GM21528 (cell line): ENCODE data around the gene ITGB1BP1.

Source experiments
- ATAC-seq: cut with Tn5 transposase; IDR thresholded peaks from one replicate; pipeline ENCODE4 v1.9.1; 2021; ENCODE audit warnings: mild to moderate bottlenecking, moderate library complexity; ENCODE audit not compliant: unreplicated experiment, low FRiP score

ITGB1BP1 gene

DNA sequence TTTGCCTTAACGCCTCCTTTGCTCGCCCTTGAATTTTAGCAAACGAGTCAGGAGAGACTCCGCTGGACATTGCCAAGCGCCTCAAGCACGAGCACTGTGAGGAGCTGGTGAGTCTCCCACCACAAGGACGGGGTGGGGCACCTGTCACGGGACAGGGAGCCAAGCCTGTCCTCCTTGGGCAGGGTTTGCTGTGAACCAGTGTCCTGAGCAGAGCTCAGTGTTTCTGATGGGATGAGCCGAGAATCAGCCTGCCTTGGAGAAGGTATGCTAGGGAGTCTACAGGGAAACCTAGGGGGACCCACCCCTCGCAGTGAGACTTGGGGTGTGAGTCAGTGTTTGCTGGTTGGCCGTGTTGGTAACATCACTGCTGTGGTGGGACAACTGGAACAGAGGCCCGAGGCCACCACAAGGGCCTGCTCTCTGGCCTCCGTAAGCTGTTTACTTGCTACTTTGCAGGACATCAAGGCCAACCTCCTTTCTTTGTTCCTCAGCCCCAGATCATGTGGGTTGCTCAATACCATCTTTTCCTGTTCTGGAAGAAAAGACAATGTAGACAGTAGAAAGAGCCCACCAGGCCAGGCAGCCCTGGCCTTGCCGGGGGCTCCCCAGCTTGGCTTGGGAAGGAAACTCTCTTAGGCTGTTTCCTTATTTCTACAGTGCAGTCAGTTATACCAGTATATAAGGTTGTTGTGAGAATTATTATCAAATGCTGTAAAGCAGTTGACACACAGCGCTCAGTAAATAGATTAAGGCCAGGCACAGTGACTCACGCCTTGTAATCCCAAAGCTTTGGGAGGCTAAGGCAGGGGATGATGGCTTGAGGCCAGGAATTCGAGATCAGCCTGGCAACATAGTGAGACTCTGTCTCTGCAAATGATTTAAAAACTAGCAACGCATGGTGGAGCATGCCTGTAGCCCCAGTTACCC, 42.4 kb downstream of the ITGB1BP1 start:
- no peak for ATAC-seq

DNA sequence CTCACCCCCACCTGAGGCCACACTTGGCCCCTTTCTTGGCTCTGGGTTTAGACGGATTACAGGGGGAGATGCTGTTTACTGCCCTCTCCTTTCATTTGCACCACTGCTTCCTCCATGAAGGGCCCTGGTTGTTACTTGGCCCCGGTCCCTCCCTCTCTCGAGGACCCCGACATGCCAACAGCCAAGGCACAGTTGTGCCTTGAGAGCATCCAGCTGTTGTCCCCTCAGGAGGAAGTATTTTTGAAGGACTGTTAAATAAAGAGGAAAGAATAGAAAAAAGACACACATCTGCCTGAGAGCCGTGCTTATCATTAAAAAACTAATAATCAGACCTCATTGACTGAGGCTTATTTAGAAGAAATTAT, 44.0 kb downstream of the ITGB1BP1 start:
- ATAC-seq, result no peak

- ATAC-seq, result no peak
These were observed 44.6 kb downstream of the ITGB1BP1 start for GRCh38 chr2:9378433-9379390.

- no peak for ATAC-seq
These were observed 45.7 kb downstream of the ITGB1BP1 start for GRCh38 chr2:9377461-9378097.

DNA sequence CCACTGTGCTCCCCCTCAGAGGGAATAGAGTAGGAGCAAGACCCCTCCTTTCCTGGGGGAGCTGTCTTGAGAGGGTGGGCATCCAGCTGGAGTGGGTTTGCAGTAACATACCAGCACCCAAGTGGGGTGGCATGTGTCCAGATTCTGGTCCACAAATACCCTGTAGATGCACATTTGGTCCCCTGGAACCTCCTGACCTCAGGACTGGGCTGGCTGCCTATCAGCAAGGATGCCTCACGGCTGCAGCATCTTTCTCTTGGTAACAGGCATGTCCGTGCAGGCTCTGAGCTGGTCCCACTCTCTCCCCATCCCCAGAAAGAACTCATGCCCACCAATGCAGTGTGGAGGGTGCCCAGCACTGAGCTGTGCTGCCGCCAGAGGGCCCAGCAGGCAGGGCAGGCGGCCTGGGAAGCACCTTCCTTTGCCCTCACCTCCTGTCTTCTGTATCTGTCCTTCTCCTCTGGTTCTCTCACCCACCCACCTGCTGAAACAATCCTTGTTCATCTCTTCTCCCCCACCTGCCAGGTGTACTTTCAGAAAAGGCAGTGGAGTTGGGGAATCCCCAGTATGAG, 47.4 kb downstream of the ITGB1BP1 start:
- no peak for ATAC-seq

DNA sequence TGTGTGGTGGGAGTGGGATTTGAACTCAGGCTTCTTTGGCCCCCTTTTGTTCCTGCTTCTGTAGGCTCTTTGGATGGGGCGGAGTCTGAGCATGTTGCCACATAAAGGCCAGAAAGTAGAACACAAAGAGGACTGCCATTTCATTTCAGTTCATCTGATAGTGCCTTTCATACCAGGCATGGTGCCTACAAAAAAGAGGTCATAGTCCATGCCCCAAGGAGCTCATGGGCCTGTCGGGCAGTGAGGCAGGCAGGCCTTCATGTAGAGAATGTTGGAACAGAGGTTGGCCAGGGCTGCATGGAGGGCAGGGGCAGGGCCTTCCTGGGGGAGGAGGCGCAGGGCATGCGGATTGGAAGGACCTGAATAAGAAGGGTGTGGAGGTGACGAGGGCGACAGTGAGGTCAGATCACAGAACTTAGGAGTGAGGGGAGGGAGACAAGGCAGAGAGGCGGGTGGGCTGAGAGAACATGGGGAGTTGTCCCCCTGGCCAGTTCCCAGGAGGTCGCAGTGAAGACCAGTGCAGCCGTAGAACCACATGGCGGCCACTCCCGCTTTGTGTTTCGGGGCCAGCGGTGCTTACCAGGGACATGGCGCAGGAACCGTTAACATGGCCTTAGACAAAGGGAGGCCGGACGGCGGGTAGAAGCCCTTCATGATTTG, 49.1 kb downstream of the ITGB1BP1 start:
- ATAC-seq, result no peak

- ATAC-seq, result no peak
These were observed 49.9 kb downstream of the ITGB1BP1 start for GRCh38 chr2:9373476-9373875.

GRCh38 chr2:9373047-9373446, 50.3 kb downstream of the ITGB1BP1 start:
- no peak for ATAC-seq

DNA sequence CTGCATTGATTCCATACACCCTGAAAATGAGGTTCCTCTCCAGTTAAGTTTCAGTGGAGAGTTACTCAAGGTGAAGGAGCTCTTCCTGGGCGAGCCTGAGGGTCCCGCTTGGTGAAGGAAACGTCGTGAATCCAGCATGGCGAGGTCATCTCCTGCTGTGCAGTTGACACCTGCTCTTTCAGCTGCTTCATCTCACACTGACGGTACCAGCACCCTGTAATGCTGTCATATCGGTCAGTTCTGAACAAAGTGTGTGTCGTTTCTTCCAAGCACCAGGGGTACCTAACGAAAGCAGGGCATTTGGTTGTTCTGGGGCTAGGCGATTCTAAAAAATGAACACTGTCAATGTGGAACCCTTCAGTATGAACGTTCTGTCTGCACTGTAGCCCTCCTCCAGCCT, 52.6 kb downstream of the ITGB1BP1 start:
- no peak for ATAC-seq

DNA sequence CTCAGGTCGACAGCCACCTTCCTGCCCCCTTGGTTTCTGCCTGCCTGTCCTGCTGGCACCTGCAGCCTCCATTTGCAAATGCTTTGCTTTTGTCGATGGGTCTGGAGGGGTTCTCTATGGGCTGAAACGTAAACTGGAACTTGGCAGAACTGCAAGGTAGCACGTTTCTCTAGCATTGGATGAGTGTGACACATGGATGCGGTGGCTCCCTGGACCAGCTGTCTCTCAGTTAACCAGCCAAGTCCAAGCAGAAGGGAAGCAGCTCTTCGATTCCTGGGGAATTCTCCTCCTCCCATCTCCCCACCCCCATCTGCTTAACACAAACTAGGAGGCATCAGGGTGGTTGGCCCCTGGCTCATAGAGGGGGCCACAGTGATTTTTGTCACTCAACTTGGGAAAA, 57.3 kb downstream of the ITGB1BP1 start:
- ATAC-seq, result no peak

- no peak for ATAC-seq
These were observed 57.8 kb downstream of the ITGB1BP1 start for GRCh38 chr2:9365498-9366019.

GRCh38 chr2:9364791-9365497, 58.4 kb downstream of the ITGB1BP1 start:
- no peak for ATAC-seq

GRCh38 chr2:9364373-9364772, 59.0 kb downstream of the ITGB1BP1 start:
- no peak for ATAC-seq

DNA sequence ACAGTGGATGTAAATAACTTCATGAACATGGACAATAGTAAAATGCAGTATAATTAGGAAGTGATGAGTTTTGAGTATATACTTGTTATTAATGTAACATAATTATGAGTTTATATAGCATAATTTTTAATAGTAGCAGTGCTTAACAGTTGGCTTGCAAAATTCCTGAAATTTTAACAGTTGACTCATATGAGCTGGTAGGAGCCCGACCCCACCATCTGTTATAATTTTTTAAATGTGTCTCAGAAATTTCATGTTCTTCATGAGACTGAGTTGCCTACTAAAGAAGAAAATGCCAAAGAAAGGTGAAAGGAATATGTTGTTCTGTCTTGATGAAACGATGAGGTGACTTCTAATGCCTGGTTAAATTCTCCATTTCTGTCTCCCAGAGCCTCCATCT, 62.6 kb downstream of the ITGB1BP1 start:
- ATAC-seq, result no peak

GRCh38 chr2:9360110-9360509, 63.2 kb downstream of the ITGB1BP1 start:
- no peak for ATAC-seq

GRCh38 chr2:9359463-9359862, 63.9 kb downstream of the ITGB1BP1 start:
- no peak for ATAC-seq

DNA sequence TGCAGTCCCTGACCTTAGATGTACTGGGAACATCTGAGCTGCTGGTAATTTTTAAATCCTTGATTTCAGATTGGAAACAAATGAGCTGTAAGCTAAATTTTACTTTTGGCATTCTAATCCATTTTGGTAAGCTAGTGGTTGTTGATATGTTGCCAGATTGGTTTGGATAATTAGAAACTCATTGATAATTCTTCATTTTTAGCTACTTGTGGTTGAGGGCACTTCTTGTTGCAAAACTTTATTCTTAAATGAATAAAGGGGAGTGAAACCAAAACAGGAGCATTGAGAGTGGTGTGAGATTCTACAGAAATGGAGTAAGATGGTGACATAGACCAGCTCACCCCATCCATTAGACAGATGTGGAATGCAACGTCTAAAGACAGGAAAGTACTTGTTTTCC, 64.5 kb downstream of the ITGB1BP1 start:
- no peak for ATAC-seq

- no peak for ATAC-seq
These were observed 67.1 kb downstream of the ITGB1BP1 start for GRCh38 chr2:9356261-9356660.

GRCh38 chr2:9355716-9356115, 67.6 kb downstream of the ITGB1BP1 start:
- no peak for ATAC-seq
